GM12878 (cell line): ENCODE measurements around the gene MRPL57. TPM values are rescaled to one million over a fixed set of nuclear protein-coding genes. Genes with fewer than 3 reads are reported as not detected.

ENCODE experiments used
- ATAC-seq: fragments of 200-7000 bp; cut with Tn5 transposase; 3 replicates; pipeline ENCODE4 v1.9.1; 2020; ENCODE audit warnings: mild to moderate bottlenecking, moderate library complexity
- BruUV-seq: library from RNA; stranded (reverse); fragments of 400-500 nt; replicated peaks from 2 replicates; lab custom pipeline; 2021; lab: Mats Ljungman, UMichigan
- CTCF ChIA-PET: fragments of 300-600 bp; sonication (Branson Sonifier 250); formaldehyde crosslinking; extraction: SDS; loops from one replicate; lab custom pipeline; 2021; ENCODE audit warnings: inconsistent platforms; lab: Yijun Ruan, JAX
- POLR2A ChIA-PET: fragments of 350-600 bp; formaldehyde crosslinking; extraction: SDS; loops from one replicate; lab custom pipeline; 2021; ENCODE audit warnings: inconsistent platforms; lab: Charles Lee
- RAD21 ChIA-PET: fragments of 300-600 bp; sonication (Branson Sonifier 250); formaldehyde crosslinking; loops from one replicate; lab custom pipeline; 2023; ENCODE audit warnings: antibody characterized with exemption; ENCODE audit not compliant: unreplicated experiment; lab: Charles Lee
- SMC1A ChIA-PET: fragments of 300-600 bp; sonication (Branson Sonifier 250); formaldehyde crosslinking; loops from one replicate; lab custom pipeline; 2023; ENCODE audit not compliant: unreplicated experiment, uncharacterized antibody; lab: Charles Lee
- DNase-seq: peaks from one replicate; pipeline ENCODE4 v3.0.0-alpha.2; 2011; ENCODE audit warnings: low read depth, low spot score
- FAIRE-seq: peaks from 3 replicates; lab custom pipeline; 2011; peaks lifted over from hg19 to GRCh38; lab: Jason Lieb, UNC
- H2AFZ ChIP-seq: 2 replicates; pipeline ENCODE4 v1.6.0; 2011; ENCODE audit warnings: low read depth, low read length, control low read depth; ENCODE audit not compliant: control insufficient read depth
- H3K27ac ChIP-seq: 2 replicates; pipeline ENCODE4 v1.5.1; 2011; ENCODE audit warnings: control low read depth; ENCODE audit not compliant: control insufficient read depth, insufficient read depth
- H3K27me3 ChIP-seq, 2 experiments: replicated peaks in 1 of 2; 2 replicates each; pipeline versions ENCODE4 v1.6.0 to v1.6.1; 2011; ENCODE audit warnings: low read length in 1 of 2; ENCODE audit not compliant: control insufficient read depth in 2 of 2, insufficient read depth in 2 of 2
- H3K36me3 ChIP-seq, 2 experiments: 2 replicates each; pipeline ENCODE4 v1.5.1; 2011; ENCODE audit warnings: low read length in 1 of 2; ENCODE audit not compliant: control insufficient read depth in 2 of 2, insufficient read depth in 2 of 2
- H3K4me1 ChIP-seq: 2 replicates; pipeline ENCODE4 v1.6.1; 2011; ENCODE audit warnings: mild to moderate bottlenecking, low read length, moderate library complexity, mixed read lengths; ENCODE audit not compliant: control insufficient read depth, insufficient read depth
- H3K4me2 ChIP-seq: 2 replicates; pipeline ENCODE4 v1.6.0; 2011; ENCODE audit warnings: control low read depth; ENCODE audit not compliant: control insufficient read depth, insufficient read depth
- H3K4me3 ChIP-seq: fragments of 200-600 bp; sonication (generic); 2 replicates; pipeline ENCODE4 v1.5.1; 2016
- H3K79me2 ChIP-seq: 2 replicates; pipeline ENCODE4 v1.6.0; 2011; ENCODE audit warnings: low read length; ENCODE audit not compliant: control insufficient read depth, insufficient read depth
- H3K9ac ChIP-seq: 2 replicates; pipeline ENCODE4 v1.8.0; 2011; ENCODE audit warnings: low read length, control low read depth, mixed read lengths; ENCODE audit not compliant: control insufficient read depth, insufficient read depth
- H3K9me3 ChIP-seq: replicated peaks from 3 replicates; pipeline ENCODE4 v1.5.1; 2011; ENCODE audit warnings: mild to moderate bottlenecking, low read length; ENCODE audit not compliant: control insufficient read depth, insufficient read depth
- H4K20me1 ChIP-seq: 2 replicates; pipeline ENCODE4 v1.6.0; 2011; ENCODE audit not compliant: control insufficient read depth, insufficient read depth
- ASH2L ChIP-seq: fragments of 300-600, 200-600 bp; sonication (generic); IDR thresholded peaks from 2 replicates; pipeline ENCODE4 v1.6.1; 2017; ENCODE audit warnings: low read depth, mild to moderate bottlenecking, borderline replicate concordance
- CHD4 ChIP-seq: fragments of 200-600 bp; sonication (generic); IDR thresholded peaks from 2 replicates; pipeline ENCODE4 v1.6.1; 2016; ENCODE audit warnings: mild to moderate bottlenecking
- GATAD2B ChIP-seq: fragments of 450-650 bp; conservative IDR thresholded peaks from 2 replicates; pipeline ENCODE4 v1.6.1; 2017; ENCODE audit warnings: low read depth, mild to moderate bottlenecking, moderate library complexity
- HDGF ChIP-seq: fragments of 450-650 bp; IDR thresholded peaks from 2 replicates; pipeline ENCODE4 v1.6.1; 2016; ENCODE audit warnings: antibody characterized with exemption
- IKZF2 ChIP-seq, 2 experiments: fragments of 450-650 bp; IDR thresholded peaks; 2 replicates each; pipeline ENCODE4 v1.6.1; 2017; ENCODE audit warnings: mild to moderate bottlenecking in 2 of 2, moderate library complexity in 2 of 2
- LARP7 ChIP-seq: fragments of 450-650 bp; IDR thresholded peaks from 2 replicates; pipeline ENCODE4 v1.6.1; 2017; ENCODE audit warnings: mild to moderate bottlenecking
- NBN ChIP-seq: fragments of 450-650 bp; IDR thresholded peaks from 2 replicates; pipeline ENCODE4 v1.6.1; 2016
- PAX5 ChIP-seq: IDR thresholded peaks from 2 replicates; pipeline ENCODE4 v1.6.1; 2011; ENCODE audit warnings: low read depth, low read length, borderline replicate concordance
- RAD51 ChIP-seq: fragments of 450-650 bp; IDR thresholded peaks from 2 replicates; pipeline ENCODE4 v1.6.1; 2016; ENCODE audit warnings: moderate library complexity, mild to moderate bottlenecking, inconsistent platforms
- RUNX3 ChIP-seq: IDR thresholded peaks from 2 replicates; pipeline ENCODE4 v1.6.1; 2012; ENCODE audit warnings: low read length, inconsistent platforms
- YY1 ChIP-seq: IDR thresholded peaks from 2 replicates; pipeline ENCODE4 v1.6.1; 2011; ENCODE audit warnings: low read depth, mild to moderate bottlenecking, low read length
- WGBS: methylation state at CpG from one replicate; pipeline ENCODE4 v1.1.6; 2016; ENCODE audit warnings: low lambda C conversion rate; ENCODE audit not compliant: insufficient replicate concordance, insufficient coverage; ENCODE audit errors: missing lambda C conversion rate; 5-methylcytosine and 5-hydroxymethylcytosine counted together
- in situ Hi-C: fragments of 300-500 bp; cut with MboI; formaldehyde crosslinking; loops from 9 replicates; pipeline ENCODE4 v1.14.3; 2018; ENCODE audit warnings: mixed read lengths
- intact Hi-C: fragments of 100-400 bp; cut with micrococcal nuclease; formaldehyde crosslinking; loops from one replicate; pipeline ENCODE4 v1.14.2; 2022; ENCODE audit not compliant: unreplicated experiment
- polyA plus RNA-seq, 11 experiments: library from polyadenylated mRNA; depleted of rRNA in 4 of 11; unstranded in 6 of 11; stranded (reverse) in 5 of 11; fragments of >200 nt; fragmentation: Nextera tagmentation in 4 of 11; fragmentation: Illumina TruSeq in 1 of 11; extraction: Ambion mirVana in 4 of 11; extraction: Trizol in 1 of 11; gene quantifications; 1 replicate in 1 of 11; 2 replicates in 10 of 11; pipeline versions ENCODE4 v1.2.1 to v1.2.3, GENCODE V29; 2011 to 2016; ENCODE audit warnings: inconsistent platforms in 2 of 11, missing spikeins in 2 of 11, low read depth in 1 of 11
- total RNA-seq, 4 experiments: library from RNA; depleted of rRNA in 3 of 4; stranded (reverse); fragments of >200 nt in 3 of 4; fragmentation: Illumina TruSeq in 1 of 4; extraction: Trizol in 1 of 4; gene quantifications; 2 replicates each; pipeline versions ENCODE4 v1.2.1 to v1.2.3, GENCODE V29; 2013 to 2021
- TF ChIP-seq, protein P1 (sequence below): fragments of 450-650 bp; IDR thresholded peaks from 2 replicates; pipeline ENCODE4 v1.6.1; 2017; ENCODE audit warnings: mild to moderate bottlenecking, moderate library complexity

The MRPL57 gene
- total and polyA plus RNA-seq, 10 of the 15 experiments (the other 5 are each of a cell fraction or from before 2014, with no cell fraction given) = 10.5 to 90.6 (median 25.9) TPM

DNA sequence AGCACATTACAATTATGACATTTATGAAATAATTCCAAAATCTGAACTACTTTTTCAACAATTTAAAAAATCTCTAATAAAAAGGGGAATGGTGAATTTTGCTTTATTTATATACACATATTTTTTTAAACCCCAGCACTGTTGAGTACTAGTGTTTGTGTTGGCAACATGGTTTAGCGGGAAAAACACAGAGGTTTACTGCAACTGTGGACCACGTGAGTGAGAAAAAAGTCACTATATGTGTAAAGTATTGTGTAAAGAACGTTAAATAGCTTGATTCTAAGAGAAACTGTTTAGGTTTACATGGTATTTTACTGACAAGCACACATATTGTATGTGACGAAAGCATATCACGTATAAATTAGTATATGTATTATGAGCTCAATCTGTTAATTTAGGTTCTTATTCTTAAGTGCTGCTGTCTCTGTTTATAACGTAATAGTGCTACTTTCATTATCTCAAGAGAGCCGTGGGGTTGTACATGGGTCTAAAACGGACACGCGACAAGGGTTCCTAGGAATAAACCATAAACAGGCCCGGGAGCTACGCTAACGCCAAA lies 723 bp upstream of the MRPL57 start:
- 1% methylated on average over 13 of the region's 13 CpGs for WGBS
- Histone ChIP-seq H3K4me3 (peak overlapping the region; percentile 89), H3K79me2 (peaks cover 43% of the 10 kb centered on the region)

DNA sequence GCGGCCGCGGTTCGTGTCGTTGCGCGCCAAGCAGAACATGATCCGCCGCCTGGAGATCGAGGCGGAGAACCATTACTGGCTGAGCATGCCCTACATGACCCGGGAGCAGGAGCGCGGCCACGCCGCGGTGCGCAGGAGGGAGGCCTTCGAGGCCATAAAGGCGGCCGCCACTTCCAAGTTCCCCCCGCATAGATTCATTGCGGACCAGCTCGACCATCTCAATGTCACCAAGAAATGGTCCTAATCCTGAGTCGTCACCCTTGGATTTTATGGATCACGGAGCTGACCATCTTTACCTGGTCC lies 475 bp downstream of the MRPL57 start:
- under 1% methylated on average over 26 of the region's 26 CpGs for WGBS
- Histone ChIP-seq H3K9me3 (no peaks in the 10 kb centered on the region), H3K4me3 (peak overlapping the region; percentile 89), H3K4me1 (no peaks in the 10 kb centered on the region), H4K20me1 (no peaks in the 10 kb centered on the region), H3K27me3 (no peaks in the 10 kb centered on the region), H3K9ac (peak overlapping the region; percentile 93), H3K27ac (peak overlapping the region; percentile 93), H2AFZ (peak overlapping the region; percentile 99), H3K4me2 (peak overlapping the region; percentile 85), H3K36me3 (no peaks in the 10 kb centered on the region), H3K79me2 (peaks cover 41% of the 10 kb centered on the region)
- CTCF ChIA-PET = interaction anchor here (1.0 to 2.6 kb wide), 15 partner anchors 10 to 427 kb away, joined by 3 to 12 read pairs (median 7); partner anchors contain the start of gene MICU2
- intact Hi-C loops = loop anchor here (5.0 kb wide), 2 partner anchors 120 to 425 kb away; partner anchors contain the start of gene MICU2
- BruUV-seq = TSS peak; percentile 92
- DNase-seq = no peak
- peak; percentile 58 for ATAC-seq
- SMC1A ChIA-PET = interaction anchor here (0.7 to 2.6 kb wide), 10 partner anchors 21 to 282 kb away, joined by 3 to 6 read pairs (median 3); partner anchors contain the start of gene ZDHHC20
- POLR2A ChIA-PET = interaction anchor here (0.8 to 2.1 kb wide), 6 partner anchors 8 to 47 kb away, joined by 3 to 9 read pairs (median 3); no protein-coding TSS in a partner anchor
- RAD21 ChIA-PET = interaction anchor here (0.8 to 2.0 kb wide), 9 partner anchors 28 to 300 kb away, joined by 3 to 11 read pairs (median 6); no protein-coding TSS in a partner anchor
- in situ Hi-C loops = loop anchor here (5.0 kb wide), 1 partner anchor 235 kb away; no protein-coding TSS in a partner anchor
- no peak for FAIRE-seq
- TF ChIP-seq, protein P1, sequence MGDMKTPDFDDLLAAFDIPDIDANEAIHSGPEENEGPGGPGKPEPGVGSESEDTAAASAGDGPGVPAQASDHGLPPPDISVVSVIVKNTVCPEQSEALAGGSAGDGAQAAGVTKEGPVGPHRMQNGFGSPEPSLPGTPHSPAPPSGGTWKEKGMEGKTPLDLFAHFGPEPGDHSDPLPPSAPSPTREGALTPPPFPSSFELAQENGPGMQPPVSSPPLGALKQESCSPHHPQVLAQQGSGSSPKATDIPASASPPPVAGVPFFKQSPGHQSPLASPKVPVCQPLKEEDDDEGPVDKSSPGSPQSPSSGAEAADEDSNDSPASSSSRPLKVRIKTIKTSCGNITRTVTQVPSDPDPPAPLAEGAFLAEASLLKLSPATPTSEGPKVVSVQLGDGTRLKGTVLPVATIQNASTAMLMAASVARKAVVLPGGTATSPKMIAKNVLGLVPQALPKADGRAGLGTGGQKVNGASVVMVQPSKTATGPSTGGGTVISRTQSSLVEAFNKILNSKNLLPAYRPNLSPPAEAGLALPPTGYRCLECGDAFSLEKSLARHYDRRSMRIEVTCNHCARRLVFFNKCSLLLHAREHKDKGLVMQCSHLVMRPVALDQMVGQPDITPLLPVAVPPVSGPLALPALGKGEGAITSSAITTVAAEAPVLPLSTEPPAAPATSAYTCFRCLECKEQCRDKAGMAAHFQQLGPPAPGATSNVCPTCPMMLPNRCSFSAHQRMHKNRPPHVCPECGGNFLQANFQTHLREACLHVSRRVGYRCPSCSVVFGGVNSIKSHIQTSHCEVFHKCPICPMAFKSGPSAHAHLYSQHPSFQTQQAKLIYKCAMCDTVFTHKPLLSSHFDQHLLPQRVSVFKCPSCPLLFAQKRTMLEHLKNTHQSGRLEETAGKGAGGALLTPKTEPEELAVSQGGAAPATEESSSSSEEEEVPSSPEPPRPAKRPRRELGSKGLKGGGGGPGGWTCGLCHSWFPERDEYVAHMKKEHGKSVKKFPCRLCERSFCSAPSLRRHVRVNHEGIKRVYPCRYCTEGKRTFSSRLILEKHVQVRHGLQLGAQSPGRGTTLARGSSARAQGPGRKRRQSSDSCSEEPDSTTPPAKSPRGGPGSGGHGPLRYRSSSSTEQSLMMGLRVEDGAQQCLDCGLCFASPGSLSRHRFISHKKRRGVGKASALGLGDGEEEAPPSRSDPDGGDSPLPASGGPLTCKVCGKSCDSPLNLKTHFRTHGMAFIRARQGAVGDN = 0 out of 2 replicates have a peak, but pooled peaks have one; percentile 39
- TF ChIP-seq NBN = 0 out of 2 replicates have a peak, but pooled peaks have one; percentile 8
- TF ChIP-seq GATAD2B = peak; percentile 27; the same call in 1 of the 2 replicates
- no peak for TF ChIP-seq ASH2L
- TF ChIP-seq IKZF2 (IDR thresholded peaks at IDR 0.05) = peak; percentile 8 to 27; a peak in 1 of 4 replicates
- TF ChIP-seq PAX5 = no peak
- 0 out of 2 replicates have a peak, but pooled peaks have one; percentile 5 for TF ChIP-seq YY1
- TF ChIP-seq LARP7 = 0 out of 2 replicates have a peak, but pooled peaks have one; percentile 62
- 0 out of 2 replicates have a peak, but pooled peaks have one; percentile 12 for TF ChIP-seq HDGF

More for the DNA sequence above, 723 bp upstream of the MRPL57 start:
- Histone ChIP-seq H3K27me3 (no peaks in the 10 kb centered on the region), H3K36me3 (no peaks in the 10 kb centered on the region; a peak in 1 of 4 replicates), H3K27ac (peak overlapping the region; percentile 93), H3K9me3 (no peaks in the 10 kb centered on the region), H3K4me1 (no peaks in the 10 kb centered on the region), H3K9ac (peak overlapping the region; percentile 93), H4K20me1 (no peaks in the 10 kb centered on the region), H3K4me2 (peak overlapping the region; percentile 59; the same call in 1 of the 2 replicates), H2AFZ (peak overlapping the region; percentile 99)
- ATAC-seq (no peak), FAIRE-seq (no peak), DNase-seq (no peak)
- SMC1A ChIA-PET = interaction anchor here (0.7 to 2.6 kb wide), 4 partner anchors 13 to 301 kb away, joined by 3 to 6 read pairs (median 4); no protein-coding TSS in a partner anchor
- CTCF ChIA-PET = interaction anchor here (0.7 to 2.6 kb wide), 6 partner anchors 9 to 301 kb away, joined by 3 to 12 read pairs (median 10); no protein-coding TSS in a partner anchor
- BruUV-seq = TSS peak; percentile 83
- intact Hi-C loops (loop anchor here (5.0 kb wide), 2 partner anchors 122 to 427 kb away; partner anchors contain the start of gene MICU2), in situ Hi-C loops (loop anchor here (5.0 kb wide), 1 partner anchor 233 kb away; no protein-coding TSS in a partner anchor)
- TF ChIP-seq CHD4 = no peak
- 0 out of 2 replicates have a peak, but pooled peaks have one; percentile 5 for TF ChIP-seq RUNX3
- TF ChIP-seq RAD51 = no peak
- RAD21 ChIA-PET = interaction anchor here (1.1 to 2.0 kb wide), 6 partner anchors 26 to 304 kb away, joined by 5 to 11 read pairs (median 6); no protein-coding TSS in a partner anchor
- POLR2A ChIA-PET = interaction anchor here (0.8 to 2.1 kb wide), 4 partner anchors 7 to 43 kb away, joined by 3 to 9 read pairs (median 7); no protein-coding TSS in a partner anchor
